ENCODE measurements around the gene PYGM.

PYGM gene

DNA sequence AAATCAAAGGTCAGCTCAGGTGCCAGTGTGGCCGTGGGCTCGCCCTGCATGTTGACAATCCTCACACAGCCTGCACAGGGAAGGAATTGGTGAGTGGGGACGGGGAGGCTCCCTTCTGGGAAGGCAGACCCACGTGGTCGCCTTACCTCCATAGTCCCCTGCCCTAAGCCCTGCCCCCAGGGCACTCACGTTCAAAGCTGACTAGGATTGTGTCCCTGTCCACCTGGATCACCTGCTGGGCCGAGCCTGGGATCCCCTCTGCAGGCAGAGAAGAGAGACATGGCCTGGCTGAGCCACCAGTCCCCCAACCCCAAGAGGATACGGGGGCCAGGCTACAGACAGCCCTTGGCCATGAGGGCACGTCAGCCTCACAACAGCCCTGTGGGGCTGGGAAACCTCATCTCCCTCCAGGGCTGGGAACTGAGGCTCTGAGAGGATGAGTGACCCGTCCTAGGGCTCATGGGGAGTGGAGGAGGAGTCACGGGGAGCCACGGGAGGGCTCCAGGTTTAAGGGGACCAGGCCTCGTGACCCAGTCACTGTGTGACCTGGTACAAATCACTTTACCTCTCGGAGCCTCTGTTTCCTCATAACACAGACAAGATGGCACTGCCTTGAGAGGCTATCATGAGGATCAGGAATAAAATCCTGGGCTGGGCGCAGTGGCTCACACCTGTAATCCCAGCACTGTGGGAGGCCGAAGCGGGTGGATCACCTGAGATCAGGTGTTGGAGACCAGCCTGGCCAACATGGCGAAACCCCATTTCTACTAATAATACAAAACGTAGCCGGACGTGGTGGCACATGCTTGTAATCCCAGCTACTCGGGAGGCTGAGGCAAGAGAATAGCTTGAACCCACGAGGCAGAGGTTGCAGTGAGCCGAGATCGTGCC is 30.7 kb upstream of the PYGM start:
- FAIRE-seq: no peak

DNA sequence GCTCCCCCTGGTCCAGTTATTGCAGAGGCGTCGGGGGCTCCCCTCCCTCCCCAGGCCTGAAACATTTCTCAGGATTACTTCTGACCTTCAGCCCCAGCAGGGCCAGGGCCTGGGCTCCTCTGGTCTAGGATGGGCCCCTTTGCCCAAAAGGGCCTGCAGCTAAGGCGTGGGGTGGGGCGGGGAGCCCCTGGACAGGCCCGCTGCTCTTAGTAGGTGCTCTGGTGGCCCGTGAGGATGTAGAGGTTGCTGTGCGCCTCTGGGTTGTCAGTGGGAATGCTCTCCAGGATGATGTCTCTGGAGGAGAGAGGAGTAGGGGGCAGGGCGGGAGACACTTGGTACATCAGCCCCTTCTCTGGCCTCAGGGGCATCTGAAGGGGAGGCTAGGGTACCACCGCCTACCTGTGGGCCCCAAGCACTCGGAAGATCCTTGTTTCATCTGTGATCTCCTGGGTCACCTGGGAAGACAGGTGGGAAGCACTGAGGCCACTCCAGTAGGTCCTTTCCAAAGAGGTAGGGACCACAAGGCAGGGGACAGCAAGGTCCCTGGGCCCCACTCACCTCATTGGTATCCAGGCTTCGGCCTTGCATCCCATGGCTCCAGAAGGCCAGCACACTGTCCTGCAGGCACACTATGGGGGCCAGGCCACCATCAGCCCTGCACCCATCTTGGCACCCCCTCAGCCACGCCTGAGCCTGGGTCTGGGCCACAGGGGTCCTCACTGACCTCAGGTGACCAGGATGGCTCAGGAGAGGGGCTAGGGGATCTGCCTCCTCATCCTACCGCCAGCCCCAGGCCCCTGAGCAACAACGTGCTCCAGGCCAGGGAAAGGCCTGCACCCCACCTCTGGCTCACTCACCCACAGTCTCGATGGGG is 29.8 kb upstream of the PYGM start:
- FAIRE-seq: no peak

GRCh38 chr11:64788321-64789215 is 28.8 kb upstream of the PYGM start:
- no peak for FAIRE-seq

DNA sequence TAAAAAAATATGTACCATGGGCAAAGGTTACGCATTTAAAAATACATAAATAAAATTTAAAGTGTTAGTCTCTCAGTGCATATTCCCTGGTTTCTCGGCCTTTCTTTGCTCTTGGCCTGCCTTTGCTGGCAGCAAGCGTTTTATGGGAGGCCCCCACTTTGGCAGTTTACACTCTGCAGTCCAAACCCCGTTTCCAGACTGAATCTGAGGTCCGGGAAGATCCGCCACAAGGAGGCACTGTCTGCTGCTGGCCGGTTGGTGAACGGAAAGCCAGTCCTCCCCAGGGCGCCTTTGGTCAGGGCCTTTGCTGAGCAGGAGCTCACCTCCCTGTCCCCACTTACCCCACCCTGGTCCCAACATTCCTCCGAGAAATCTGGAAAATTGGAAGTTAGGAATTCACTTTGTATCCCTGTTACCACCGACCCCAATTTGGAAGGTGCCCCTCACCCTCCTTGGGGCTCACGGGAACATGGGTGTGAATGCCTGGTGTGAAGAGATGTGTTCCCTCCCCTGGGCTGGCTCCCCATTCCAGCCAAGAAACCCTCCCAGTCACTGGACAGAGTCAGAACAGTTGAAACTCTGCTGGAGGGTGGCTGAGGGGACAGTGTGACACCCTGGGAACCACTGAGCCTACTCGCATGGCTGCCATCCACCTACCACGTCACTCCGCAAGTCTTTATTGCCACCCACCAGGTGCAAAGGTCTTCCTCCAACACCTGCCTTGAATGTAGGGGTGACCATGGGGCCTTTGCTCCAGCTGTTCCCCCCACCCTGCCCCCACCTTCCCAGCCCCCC is 27.9 kb upstream of the PYGM start:
- FAIRE-seq: peak; percentile 8

DNA sequence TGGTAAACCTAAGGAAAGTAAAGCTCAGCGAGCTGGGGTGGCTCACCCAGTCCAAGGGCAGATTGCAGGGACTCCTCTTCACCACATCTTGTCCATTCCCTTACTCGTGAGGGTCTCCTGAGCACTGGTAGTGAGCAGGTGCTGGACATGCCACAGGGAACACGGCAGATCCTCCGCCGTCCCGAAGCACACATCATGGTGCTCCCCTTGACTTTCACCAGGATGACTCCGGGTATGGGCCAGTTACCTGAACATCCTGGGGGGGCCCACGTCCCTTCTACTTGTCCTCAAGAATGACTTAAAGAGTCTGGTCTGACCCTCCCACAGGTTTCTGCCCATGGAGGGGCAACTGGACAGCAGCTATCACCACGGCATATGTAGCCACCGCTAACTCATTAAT is 26.5 kb upstream of the PYGM start:
- FAIRE-seq: no peak

- no peak for FAIRE-seq
Measured at GRCh38 chr11:64784813-64785581, 25.2 kb upstream of the PYGM start.

GRCh38 chr11:64778473-64779298 is 18.9 kb upstream of the PYGM start, which contains the start of gene SF1:
TSS of gene SF1 (minus strand) at chr11:64778542. CDS start at chr11:64778392, 150 bp downstream.
- peak; percentile 99 for FAIRE-seq

DNA sequence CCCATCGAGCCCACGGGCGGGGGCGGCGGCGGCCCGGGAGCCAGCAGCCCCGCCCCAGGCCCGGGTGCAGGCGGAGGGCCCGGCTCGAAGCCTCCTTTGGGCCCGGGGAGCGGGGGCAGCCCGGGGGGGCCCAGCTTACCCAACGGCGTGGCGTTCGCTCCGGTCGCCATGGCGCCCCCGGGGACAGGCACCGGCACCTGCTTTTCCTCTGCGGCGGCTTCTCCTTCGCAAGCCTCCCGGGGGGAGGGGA is 18.4 kb upstream of the PYGM start:
- no peak for FAIRE-seq

DNA sequence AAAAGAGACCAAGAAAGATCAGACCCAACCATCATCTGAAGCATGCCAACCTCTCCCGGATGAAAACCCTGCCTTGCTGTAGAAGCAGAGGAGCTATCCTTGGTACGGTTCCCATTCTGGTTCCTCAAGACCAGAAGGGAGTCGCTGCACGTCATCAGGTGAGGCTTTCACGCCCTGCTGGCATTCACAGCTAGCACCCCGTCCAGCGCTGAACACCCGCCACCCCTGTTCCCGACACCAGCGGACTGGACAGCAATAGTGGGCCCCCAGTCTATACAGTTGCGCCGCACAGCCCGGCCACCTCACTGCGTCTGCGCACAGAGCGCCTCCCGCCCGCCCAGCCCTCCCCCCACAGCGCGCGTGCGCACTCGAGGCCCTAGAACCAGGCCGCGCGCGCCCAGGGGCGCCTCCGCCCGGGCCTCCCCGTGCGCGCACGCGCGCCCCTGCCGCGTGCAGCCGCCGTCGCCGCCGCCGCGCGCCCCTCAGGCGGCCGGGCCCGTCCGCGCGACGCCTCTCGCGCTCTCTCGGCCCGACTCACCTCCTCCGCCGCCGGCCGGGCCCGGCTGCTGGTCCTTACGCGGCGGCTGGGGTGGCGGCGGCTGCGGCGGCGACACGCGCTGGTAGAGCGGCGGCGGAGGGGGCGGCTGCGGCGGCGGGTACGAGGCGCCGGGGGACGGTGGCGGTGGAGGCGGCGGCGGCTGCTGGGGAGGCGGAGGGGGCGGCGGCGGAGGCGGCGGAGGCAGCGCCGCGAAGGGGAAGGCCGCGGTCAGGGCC is 17.9 kb upstream of the PYGM start:
- no peak for FAIRE-seq

- no peak for FAIRE-seq
Measured at GRCh38 chr11:64776875-64777274, 17.1 kb upstream of the PYGM start.

- no peak for FAIRE-seq
Measured at GRCh38 chr11:64776425-64776824, 16.7 kb upstream of the PYGM start.

GRCh38 chr11:64774144-64774543 is 14.4 kb upstream of the PYGM start:
- no peak for FAIRE-seq

GRCh38 chr11:64772303-64773018 is 12.7 kb upstream of the PYGM start:
- FAIRE-seq: no peak

DNA sequence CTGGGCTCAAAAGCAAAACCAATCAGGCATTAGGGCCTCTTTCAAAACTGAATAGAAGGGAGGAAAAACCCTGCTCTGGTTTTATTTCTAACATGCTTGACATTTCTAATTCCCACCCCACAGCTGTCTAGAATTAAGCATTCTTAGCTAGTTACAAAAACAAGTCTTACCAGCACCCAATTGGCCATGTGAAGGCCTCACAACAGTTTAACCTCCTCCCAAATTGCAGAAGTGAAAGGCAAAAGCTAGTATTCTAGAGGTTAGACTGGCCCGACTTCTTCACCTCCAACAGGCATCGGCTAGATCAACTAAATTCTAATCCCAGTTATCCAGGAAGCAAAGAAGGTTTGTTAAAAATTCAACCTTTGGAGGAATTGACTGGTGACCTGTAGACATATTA is 12.1 kb upstream of the PYGM start:
- no peak for FAIRE-seq

- FAIRE-seq: no peak
Measured at GRCh38 chr11:64770120-64770519, 10.3 kb upstream of the PYGM start.

- no peak for FAIRE-seq
Measured at GRCh38 chr11:64769283-64769682, 9.5 kb upstream of the PYGM start.

- FAIRE-seq: no peak
Measured at GRCh38 chr11:64768300-64768694, 8.5 kb upstream of the PYGM start.

DNA sequence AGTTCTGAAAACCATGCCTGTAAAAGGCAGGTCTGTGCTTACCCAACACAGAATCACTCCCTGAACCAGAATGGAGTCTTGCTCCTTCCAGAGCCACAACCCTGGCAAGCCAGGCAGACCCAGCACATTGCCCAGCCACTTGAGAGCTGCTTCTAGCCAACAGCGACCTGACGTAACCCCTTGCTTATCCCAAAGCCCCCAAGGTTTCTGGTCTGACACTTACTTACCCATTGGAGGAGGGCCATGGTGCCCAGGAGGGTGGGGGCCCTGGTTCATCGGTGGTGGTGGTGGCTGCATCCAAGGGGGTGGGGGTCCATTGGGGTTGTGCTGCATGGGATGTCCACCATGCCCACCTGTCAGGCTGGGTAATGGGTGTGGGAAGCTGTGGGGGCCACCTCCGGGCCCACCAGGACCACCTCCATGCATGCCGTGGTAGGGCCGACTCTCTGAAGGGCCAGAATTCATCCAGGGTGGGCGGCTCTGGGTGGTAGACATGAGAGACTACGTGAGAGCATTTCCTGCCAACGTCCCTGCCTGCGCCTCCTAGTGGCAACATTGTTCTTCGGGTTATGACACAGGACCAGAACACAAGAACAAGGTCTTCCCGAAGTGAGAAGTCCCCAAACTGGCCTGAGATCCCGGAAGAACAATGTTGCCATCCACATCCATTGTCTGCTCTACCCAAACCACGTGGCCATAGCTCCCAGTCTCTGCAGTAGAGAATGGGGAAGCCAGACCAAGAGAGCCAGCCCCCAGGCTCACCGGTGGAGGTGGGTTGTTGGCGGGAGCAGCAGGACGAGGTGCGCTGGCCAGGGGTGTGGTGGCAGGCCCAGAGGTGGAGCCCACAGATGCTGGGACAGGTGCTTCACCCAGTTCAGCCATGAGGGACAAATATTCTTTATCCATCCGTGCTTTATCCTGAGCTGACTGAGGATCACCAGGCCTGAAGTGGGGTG is 7.8 kb upstream of the PYGM start:
- FAIRE-seq: no peak
